ENCODE measurements around the gene ZNHIT2.

Gene ZNHIT2

GRCh38 chr11:65086809-65087208 is 30.7 kb downstream of the ZNHIT2 start:
- no peak for TF ChIP-seq CTCF (conservative IDR thresholded peaks at IDR 0.05; ENCODE audit: low read length)
- no peak for DNase-seq (ENCODE audit: low read depth)
- H3K4me3 ChIP-seq (ENCODE audit: low read length), result no peak overlapping the region

GRCh38 chr11:65085446-65085845 is 32.1 kb downstream of the ZNHIT2 start:
- peak overlapping the region; percentile 97; the same call in 1 of the 2 replicates for H3K4me3 ChIP-seq (ENCODE audit: low read length)
- no peak for DNase-seq (ENCODE audit: low read depth)
- TF ChIP-seq CTCF (conservative IDR thresholded peaks at IDR 0.05; ENCODE audit: low read length), result no peak

- H3K4me3 ChIP-seq (ENCODE audit: low read length), result peak overlapping the region; percentile 97
- DNase-seq (ENCODE audit: low read depth), result no peak
- TF ChIP-seq CTCF (conservative IDR thresholded peaks at IDR 0.05; ENCODE audit: low read length), result no peak
Measured at GRCh38 chr11:65084598-65085375, 32.7 kb downstream of the ZNHIT2 start.

- peak within 1 kb of the TSS; percentile 97 for H3K4me3 ChIP-seq (ENCODE audit: low read length)
- TF ChIP-seq CTCF (conservative IDR thresholded peaks at IDR 0.05; ENCODE audit: low read length), result no peak
- peak; percentile 96 for DNase-seq (ENCODE audit: low read depth)
Measured at GRCh38 chr11:65083834-65084597, 33.5 kb downstream of the ZNHIT2 start, which contains the start of the genes CDCA5 and ZFPL1. Gene CDCA5 (minus strand): TSS chr11:65084040. CDS start chr11:65083978, 62 bp downstream. Gene ZFPL1 (plus strand): TSS chr11:65084222. CDS start chr11:65084699, 477 bp downstream.

- no peak for TF ChIP-seq CTCF (conservative IDR thresholded peaks at IDR 0.05; ENCODE audit: low read length)
- peak overlapping the region; percentile 97 for H3K4me3 ChIP-seq (ENCODE audit: low read length)
- DNase-seq (ENCODE audit: low read depth), result no peak
Measured at GRCh38 chr11:65083134-65083833, 34.2 kb downstream of the ZNHIT2 start.

GRCh38 chr11:65078786-65079342 is 38.6 kb downstream of the ZNHIT2 start:
- TF ChIP-seq CTCF (conservative IDR thresholded peaks at IDR 0.05; ENCODE audit: low read length), result no peak
- no peak for DNase-seq (ENCODE audit: low read depth)
- H3K4me3 ChIP-seq (ENCODE audit: low read length), result no peak overlapping the region

Data from AG10803 (cell line).